Measurements from ENCODE around the gene BAG1.

BAG1 gene

GRCh38 chr9:33304362-33304761 lies 39.9 kb upstream of the BAG1 start:
- DNase-seq (ENCODE audit: low read depth) = no peak
- TF ChIP-seq CTCF (IDR thresholded peaks at IDR 0.05; ENCODE audit: low read depth, low read length, missing control alignments) = no peak
- no peak overlapping the region for H3K4me3 ChIP-seq (ENCODE audit: low read depth, low read length)
- in situ Hi-C loops (cut with HindIII; ENCODE audit: low sequenced_read_pairs) = no loop called here

GRCh38 chr9:33300546-33300945 lies 36.0 kb upstream of the BAG1 start:
- DNase-seq (ENCODE audit: low read depth) = no peak

GRCh38 chr9:33297432-33297831 lies 32.9 kb upstream of the BAG1 start:
- in situ Hi-C loops (cut with HindIII; ENCODE audit: low sequenced_read_pairs) = loop anchor here (25.0 kb wide), 1 partner anchor 165 kb away; the partner anchor contains the start of gene NOL6
- no peak for DNase-seq (ENCODE audit: low read depth)
- no peak for TF ChIP-seq CTCF (IDR thresholded peaks at IDR 0.05; ENCODE audit: low read depth, low read length, missing control alignments)
- no peak overlapping the region for H3K4me3 ChIP-seq (ENCODE audit: low read depth, low read length)

More at GRCh38 chr9:33300546-33300945, 36.0 kb upstream of the BAG1 start:
- H3K4me3 ChIP-seq (ENCODE audit: low read depth, low read length) = no peak overlapping the region
- no peak for TF ChIP-seq CTCF (IDR thresholded peaks at IDR 0.05; ENCODE audit: low read depth, low read length, missing control alignments)
- in situ Hi-C loops (cut with HindIII; ENCODE audit: low sequenced_read_pairs) = no loop called here

GRCh38 chr9:33295571-33295970 lies 31.1 kb upstream of the BAG1 start:
- no peak for TF ChIP-seq CTCF (IDR thresholded peaks at IDR 0.05; ENCODE audit: low read depth, low read length, missing control alignments)
- in situ Hi-C loops (cut with HindIII; ENCODE audit: low sequenced_read_pairs) = loop anchor here (25.0 kb wide), 1 partner anchor 167 kb away; the partner anchor contains the start of gene NOL6
- DNase-seq (ENCODE audit: low read depth) = no peak
- no peak overlapping the region for H3K4me3 ChIP-seq (ENCODE audit: low read depth, low read length)

- TF ChIP-seq CTCF (IDR thresholded peaks at IDR 0.05; ENCODE audit: low read depth, low read length, missing control alignments) = no peak
- DNase-seq (ENCODE audit: low read depth) = no peak
- in situ Hi-C loops (cut with HindIII; ENCODE audit: low sequenced_read_pairs) = loop anchor here (25.0 kb wide), 1 partner anchor 167 kb away; the partner anchor contains the start of gene NOL6
- H3K4me3 ChIP-seq (ENCODE audit: low read depth, low read length) = no peak overlapping the region
Observed at GRCh38 chr9:33294670-33295432, 30.3 kb upstream of the BAG1 start.

- DNase-seq (ENCODE audit: low read depth) = no peak
- in situ Hi-C loops (cut with HindIII; ENCODE audit: low sequenced_read_pairs) = loop anchor here (25.0 kb wide), 1 partner anchor 169 kb away; the partner anchor contains the start of gene NOL6
- TF ChIP-seq CTCF (IDR thresholded peaks at IDR 0.05; ENCODE audit: low read depth, low read length, missing control alignments) = no peak
- no peak overlapping the region for H3K4me3 ChIP-seq (ENCODE audit: low read depth, low read length)
Observed at GRCh38 chr9:33293782-33294181, 29.3 kb upstream of the BAG1 start.
